ENCODE data around the gene CDH13.

CDH13 gene

GRCh38 chr16:83802135-83802534 is 1175.4 kb downstream of the CDH13 start:
- TF ChIP-seq CTCF (IDR thresholded peaks at IDR 0.05; ENCODE audit: control extremely low read depth, extremely low read depth, low read depth, missing control alignments) = no peak
- ChIA-PET POLR2A (no interaction called here), CTCF (no interaction called here)
- no peak for DNase-seq (ENCODE audit: extremely low spot score)

- ChIA-PET POLR2A (no interaction called here), CTCF (no interaction called here)
- DNase-seq (ENCODE audit: extremely low spot score) = no peak
- no peak for TF ChIP-seq CTCF (IDR thresholded peaks at IDR 0.05; ENCODE audit: control extremely low read depth, extremely low read depth, low read depth, missing control alignments)
These were observed 1175.9 kb downstream of the CDH13 start for GRCh38 chr16:83802554-83803205.

GRCh38 chr16:83803811-83804210 is 1177.0 kb downstream of the CDH13 start:
- CTCF ChIA-PET = no interaction called here
- TF ChIP-seq CTCF (IDR thresholded peaks at IDR 0.05; ENCODE audit: control extremely low read depth, extremely low read depth, low read depth, missing control alignments) = no peak
- DNase-seq (ENCODE audit: extremely low spot score) = no peak
- POLR2A ChIA-PET = no interaction called here

GRCh38 chr16:83804366-83804765 is 1177.6 kb downstream of the CDH13 start:
- CTCF ChIA-PET = no interaction called here
- POLR2A ChIA-PET = no interaction called here

GRCh38 chr16:83806036-83806435 is 1179.3 kb downstream of the CDH13 start:
- CTCF ChIA-PET = no interaction called here
- no peak for TF ChIP-seq CTCF (IDR thresholded peaks at IDR 0.05; ENCODE audit: control extremely low read depth, extremely low read depth, low read depth, missing control alignments)
- POLR2A ChIA-PET = no interaction called here
- DNase-seq (ENCODE audit: extremely low spot score) = peak; percentile 56

More at GRCh38 chr16:83804366-83804765, 1177.6 kb downstream of the CDH13 start:
- DNase-seq (ENCODE audit: extremely low spot score) = no peak
- no peak for TF ChIP-seq CTCF (IDR thresholded peaks at IDR 0.05; ENCODE audit: control extremely low read depth, extremely low read depth, low read depth, missing control alignments)

- no peak for TF ChIP-seq CTCF (IDR thresholded peaks at IDR 0.05; ENCODE audit: control extremely low read depth, extremely low read depth, low read depth, missing control alignments)
- CTCF ChIA-PET = no interaction called here
- POLR2A ChIA-PET = no interaction called here
- no peak for DNase-seq (ENCODE audit: extremely low spot score)
These were observed 1180.0 kb downstream of the CDH13 start for GRCh38 chr16:83806731-83807130.

All from GM10248 (cell line).